Esophagus squamous epithelium (tissue), 5 donors: ENCODE results near the gene MNAT1. TPM values are rescaled to one million over a fixed set of nuclear protein-coding genes. Genes with fewer than 3 reads are reported as not detected.

ENCODE experiments used
- DNase-seq: peaks from one replicate; lab custom pipeline; 2025; lab: John Stamatoyannopoulos, UW
- H3K27ac ChIP-seq, 4 donors: fragments of 200-600 bp; sonication (generic); one replicate each; pipeline ENCODE4 v1.5.1; 2016 to 2019; ENCODE audit warnings: mild to moderate bottlenecking in 1 of 4
- H3K27me3 ChIP-seq, 4 donors: fragments of 200-600 bp; sonication (generic); 1 replicate in 3 of 4; 2 replicates in 1 of 4; pipeline versions ENCODE4 v1.5.1 to v1.6.0; 2017 to 2021; ENCODE audit warnings: antibody characterized with exemption in 1 of 4
- H3K36me3 ChIP-seq, 3 donors: fragments of 200-600 bp; sonication (generic); one replicate each; pipeline ENCODE4 v1.5.1; 2016 to 2019
- H3K4me1 ChIP-seq, 3 donors: fragments of 200-600 bp; sonication (generic); one replicate each; pipeline ENCODE4 v1.5.1; 2017 to 2019
- H3K4me3 ChIP-seq, 4 donors: fragments of 200-600 bp; sonication (generic); 1 replicate in 3 of 4; 2 replicates in 1 of 4; pipeline ENCODE4 v1.5.1; 2016 to 2019; ENCODE audit warnings: mild to moderate bottlenecking in 2 of 4, moderate library complexity in 1 of 4
- H3K9me3 ChIP-seq, 3 donors: fragments of 200-600 bp; sonication (generic); one replicate each; pipeline ENCODE4 v1.5.1; 2016 to 2019
- POLR2A ChIP-seq, 4 donors: fragments of 450-650 bp; IDR thresholded peaks; one replicate each; pipeline ENCODE4 v1.6.1; 2017; ENCODE audit warnings: antibody characterized with exemption in 4 of 4, mild to moderate bottlenecking in 4 of 4, moderate library complexity in 3 of 4
- WGBS, 2 donors: methylation state at CpG; one replicate each; pipeline ENCODE4 v1.1.5; 2018; 5-methylcytosine and 5-hydroxymethylcytosine counted together
- intact Hi-C: fragments of 100-400 bp; cut with DNase I; formaldehyde crosslinking; loops from one replicate; pipeline ENCODE4 v1.15.0; 2022
- total RNA-seq, 4 donors: library from RNA; depleted of rRNA; stranded (reverse); fragments of >200 nt; gene quantifications; one replicate each; pipeline ENCODE4 v1.1.0, GENCODE V29; 2016
- TF ChIP-seq, protein P1 (sequence below), 6 experiments: fragments of 450-650 bp in 4 of 6; fragments of 200-600 bp in 2 of 6; sonication (generic) in 2 of 6; IDR thresholded peaks; one replicate each; pipeline ENCODE4 v1.5.1; 2016 to 2019; ENCODE audit warnings: antibody characterized with exemption in 6 of 6, mild to moderate bottlenecking in 4 of 6, moderate library complexity in 4 of 6
- donor health status: DM: yes; HTN: yes; CAD: no.

MNAT1 gene
- total RNA-seq, 4 donors from 2014 or later = 16.7 to 39.1 (median 24.4) TPM

GRCh38 chr14:60819575-60819974, 85.0 kb downstream of the MNAT1 start:
- no peak overlapping the region for H3K4me3 ChIP-seq
- intact Hi-C loops = no loop called here
- DNase-seq = no peak
- no peaks in the 10 kb centered on the region for H3K9me3 ChIP-seq
- H3K4me1 ChIP-seq = no peaks in the 10 kb centered on the region
- no peaks in the 10 kb centered on the region for H3K27me3 ChIP-seq
- TF ChIP-seq, protein P1, sequence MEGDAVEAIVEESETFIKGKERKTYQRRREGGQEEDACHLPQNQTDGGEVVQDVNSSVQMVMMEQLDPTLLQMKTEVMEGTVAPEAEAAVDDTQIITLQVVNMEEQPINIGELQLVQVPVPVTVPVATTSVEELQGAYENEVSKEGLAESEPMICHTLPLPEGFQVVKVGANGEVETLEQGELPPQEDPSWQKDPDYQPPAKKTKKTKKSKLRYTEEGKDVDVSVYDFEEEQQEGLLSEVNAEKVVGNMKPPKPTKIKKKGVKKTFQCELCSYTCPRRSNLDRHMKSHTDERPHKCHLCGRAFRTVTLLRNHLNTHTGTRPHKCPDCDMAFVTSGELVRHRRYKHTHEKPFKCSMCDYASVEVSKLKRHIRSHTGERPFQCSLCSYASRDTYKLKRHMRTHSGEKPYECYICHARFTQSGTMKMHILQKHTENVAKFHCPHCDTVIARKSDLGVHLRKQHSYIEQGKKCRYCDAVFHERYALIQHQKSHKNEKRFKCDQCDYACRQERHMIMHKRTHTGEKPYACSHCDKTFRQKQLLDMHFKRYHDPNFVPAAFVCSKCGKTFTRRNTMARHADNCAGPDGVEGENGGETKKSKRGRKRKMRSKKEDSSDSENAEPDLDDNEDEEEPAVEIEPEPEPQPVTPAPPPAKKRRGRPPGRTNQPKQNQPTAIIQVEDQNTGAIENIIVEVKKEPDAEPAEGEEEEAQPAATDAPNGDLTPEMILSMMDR (IDR thresholded peaks at IDR 0.05) = no peak
- TF ChIP-seq POLR2A (IDR thresholded peaks at IDR 0.05) = no peak
- no peak overlapping the region for H3K27ac ChIP-seq
- H3K36me3 ChIP-seq = peaks cover 0 to 23% (median 0%) of the 10 kb centered on the region in 3 donors
- 76 to 84% methylated on average over 4 of the region's 4 CpGs for WGBS, 2 donors

DNA sequence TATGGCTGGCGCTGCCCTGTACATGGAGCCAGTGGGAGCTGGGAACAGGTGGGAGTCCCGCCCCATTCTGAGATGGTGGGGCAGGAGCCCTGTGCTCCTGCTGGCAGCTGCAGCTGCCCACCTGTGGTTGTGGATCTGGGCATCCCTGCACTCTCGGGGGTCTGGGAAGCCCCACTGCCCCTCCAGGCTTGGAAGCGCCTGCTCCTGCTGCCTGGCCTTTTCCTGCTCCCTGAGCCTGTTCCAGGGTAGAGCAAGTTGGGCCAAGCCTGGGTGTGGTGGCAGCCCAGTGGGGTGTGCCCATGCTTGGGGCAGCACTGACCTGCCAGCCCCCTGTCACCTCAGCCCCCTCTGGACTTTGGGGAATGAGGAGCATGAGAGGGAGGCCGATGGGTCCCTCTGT, 104.0 kb downstream of the MNAT1 start:
- intact Hi-C loops = no loop called here
- WGBS, 2 donors = 86% methylated on average over 3 of the region's 5 CpGs; no CpG with 5 or more reads in 1 of the 2 donors
- no peak overlapping the region for H3K27ac ChIP-seq
- no peak for DNase-seq
- peaks cover 0 to 33% (median 0%) of the 10 kb centered on the region in 3 donors for H3K36me3 ChIP-seq
- TF ChIP-seq, protein P1 (IDR thresholded peaks at IDR 0.05) = no peak
- no peak for TF ChIP-seq POLR2A (IDR thresholded peaks at IDR 0.05)
- H3K9me3 ChIP-seq = peaks cover 0 to 3% (median 0%) of the 10 kb centered on the region in 3 donors
- no peaks in the 10 kb centered on the region for H3K4me1 ChIP-seq
- H3K4me3 ChIP-seq = no peak overlapping the region
- no peaks in the 10 kb centered on the region for H3K27me3 ChIP-seq

- intact Hi-C loops = no loop called here
- Histone ChIP-seq H3K4me3 (no peak overlapping the region), H3K4me1 (no peaks in the 10 kb centered on the region), H3K9me3 (peaks cover 0 to 3% (median 0%) of the 10 kb centered on the region in 3 donors), H3K27me3 (no peaks in the 10 kb centered on the region), H3K27ac (no peak overlapping the region), H3K36me3 (peaks cover 0 to 33% (median 0%) of the 10 kb centered on the region in 3 donors)
- TF ChIP-seq, protein P1 (IDR thresholded peaks at IDR 0.05) = no peak
- TF ChIP-seq POLR2A (IDR thresholded peaks at IDR 0.05) = no peak
- no peak for DNase-seq
- WGBS, 2 donors = 60% methylated on average over 1 of the region's 2 CpGs; no CpG with 5 or more reads in 1 of the 2 donors
These were observed 104.5 kb downstream of the MNAT1 start for GRCh38 chr14:60839057-60839456.

GRCh38 chr14:60839657-60840056, 105.1 kb downstream of the MNAT1 start:
- Histone ChIP-seq H3K36me3 (peaks cover 0 to 33% (median 0%) of the 10 kb centered on the region in 3 donors), H3K27me3 (no peaks in the 10 kb centered on the region), H3K4me3 (no peak overlapping the region), H3K4me1 (no peaks in the 10 kb centered on the region), H3K9me3 (peaks cover 0 to 3% (median 0%) of the 10 kb centered on the region in 3 donors), H3K27ac (no peak overlapping the region)
- TF ChIP-seq POLR2A (IDR thresholded peaks at IDR 0.05) = no peak
- TF ChIP-seq, protein P1 (IDR thresholded peaks at IDR 0.05) = no peak
- DNase-seq = no peak
- intact Hi-C loops = no loop called here
- WGBS, 2 donors = 98 to 100% methylated on average over 6 to 8 of the region's 11 CpGs

GRCh38 chr14:60840313-60840712, 105.8 kb downstream of the MNAT1 start:
- Histone ChIP-seq H3K4me3 (no peak overlapping the region), H3K36me3 (peaks cover 0 to 33% (median 0%) of the 10 kb centered on the region in 3 donors), H3K27ac (no peak overlapping the region), H3K9me3 (peaks cover 0 to 3% (median 0%) of the 10 kb centered on the region in 3 donors), H3K27me3 (no peaks in the 10 kb centered on the region), H3K4me1 (no peaks in the 10 kb centered on the region)
- 90 to 100% methylated on average over 1 of the region's 1 CpG for WGBS, 2 donors
- no peak for DNase-seq
- TF ChIP-seq, protein P1 (IDR thresholded peaks at IDR 0.05) = no peak
- TF ChIP-seq POLR2A (IDR thresholded peaks at IDR 0.05) = no peak
- intact Hi-C loops = no loop called here
